Activated effector memory CD4-positive, alpha-beta T cell treated with anti-CD3 and anti-CD28 coated beads, Interleukin-2, amount 50 U/mL, for 16 hours (primary cell): Measurements from ENCODE around the gene IL17RD.

Experiments used
- DNase-seq: peaks from one replicate; pipeline ENCODE4 v3.0.0-alpha.2; 2020

IL17RD gene

GRCh38 chr3:57128826-57129667 lies 36.1 kb downstream of the IL17RD start:
- DNase-seq: no peak

GRCh38 chr3:57127891-57128518 lies 37.1 kb downstream of the IL17RD start:
- DNase-seq: no peak

GRCh38 chr3:57126244-57126643 lies 38.9 kb downstream of the IL17RD start:
- no peak for DNase-seq

- DNase-seq: no peak
These were observed 44.5 kb downstream of the IL17RD start for GRCh38 chr3:57120451-57121174.

GRCh38 chr3:57120040-57120439 lies 45.1 kb downstream of the IL17RD start:
- DNase-seq: no peak

GRCh38 chr3:57118254-57118653 lies 46.9 kb downstream of the IL17RD start:
- no peak for DNase-seq

- no peak for DNase-seq
These were observed 48.7 kb downstream of the IL17RD start for GRCh38 chr3:57116501-57116900.

GRCh38 chr3:57112206-57112605 lies 52.9 kb downstream of the IL17RD start:
- DNase-seq: no peak

- no peak for DNase-seq
These were observed 54.4 kb downstream of the IL17RD start for GRCh38 chr3:57110798-57111197.

GRCh38 chr3:57110214-57110613 lies 54.9 kb downstream of the IL17RD start:
- no peak for DNase-seq

- DNase-seq: no peak
These were observed 55.5 kb downstream of the IL17RD start for GRCh38 chr3:57109437-57110199.

GRCh38 chr3:57108684-57109083 lies 56.5 kb downstream of the IL17RD start:
- no peak for DNase-seq

- DNase-seq: no peak
These were observed 59.6 kb downstream of the IL17RD start for GRCh38 chr3:57105585-57105984.

- peak; percentile 77 for DNase-seq
These were observed 65.0 kb downstream of the IL17RD start for GRCh38 chr3:57100046-57100695.

- DNase-seq: no peak
These were observed 66.5 kb downstream of the IL17RD start for GRCh38 chr3:57098418-57099310.

GRCh38 chr3:57097536-57097935 lies 67.6 kb downstream of the IL17RD start:
- DNase-seq: no peak

- no peak for DNase-seq
These were observed 69.8 kb downstream of the IL17RD start for GRCh38 chr3:57095363-57095762.

GRCh38 chr3:57094575-57094974 lies 70.6 kb downstream of the IL17RD start:
- no peak for DNase-seq

GRCh38 chr3:57093971-57094535 lies 71.1 kb downstream of the IL17RD start:
- DNase-seq: no peak

- no peak for DNase-seq
These were observed 71.7 kb downstream of the IL17RD start for GRCh38 chr3:57093489-57093888.
